GM21576 (cell line): ENCODE results near the gene DYNLT5.

Experiments
- ATAC-seq: cut with Tn5 transposase; IDR thresholded peaks from one replicate; pipeline ENCODE4 v1.9.1; 2021; ENCODE audit warnings: mild to moderate bottlenecking, moderate library complexity; ENCODE audit not compliant: unreplicated experiment

Gene DYNLT5

DNA sequence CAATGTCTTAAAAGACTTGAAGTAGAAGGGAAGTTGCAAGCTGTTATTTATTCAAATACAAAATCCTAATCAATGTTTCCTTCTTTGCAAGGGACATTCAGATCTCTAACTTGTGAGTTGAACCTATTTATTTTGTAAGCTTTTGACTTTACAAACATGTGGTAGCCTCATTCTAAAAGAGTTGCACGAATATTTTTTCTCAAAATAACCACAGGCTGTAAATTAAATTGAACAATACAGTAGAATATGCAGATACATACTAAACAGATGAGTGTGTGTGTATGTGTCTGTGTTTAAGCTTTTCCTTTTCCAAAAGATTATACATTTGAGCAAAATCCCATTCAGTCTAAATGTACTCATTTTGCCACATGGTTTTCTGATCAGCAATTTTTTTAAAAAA lies 4.8 kb upstream of the DYNLT5 start:
- no peak for ATAC-seq

DNA sequence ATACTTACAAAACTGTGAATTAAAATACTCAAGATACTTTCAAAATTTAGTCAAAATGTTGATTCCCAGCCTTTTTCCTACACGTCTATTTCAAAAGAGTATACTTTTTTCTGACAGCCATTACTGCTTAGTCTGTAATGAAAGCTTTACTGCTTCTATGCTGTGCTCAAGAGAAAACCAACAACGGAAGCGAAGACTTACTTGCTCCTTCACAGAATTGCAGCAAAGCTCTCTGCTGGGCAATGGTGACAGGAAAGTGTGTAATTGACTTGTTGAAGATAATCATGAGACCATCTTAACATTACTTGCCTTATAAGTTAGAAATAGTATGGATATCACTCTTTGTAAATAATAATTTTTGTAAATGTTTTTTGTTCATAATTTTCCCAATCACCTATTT lies 1.7 kb upstream of the DYNLT5 start:
- no peak for ATAC-seq

DNA sequence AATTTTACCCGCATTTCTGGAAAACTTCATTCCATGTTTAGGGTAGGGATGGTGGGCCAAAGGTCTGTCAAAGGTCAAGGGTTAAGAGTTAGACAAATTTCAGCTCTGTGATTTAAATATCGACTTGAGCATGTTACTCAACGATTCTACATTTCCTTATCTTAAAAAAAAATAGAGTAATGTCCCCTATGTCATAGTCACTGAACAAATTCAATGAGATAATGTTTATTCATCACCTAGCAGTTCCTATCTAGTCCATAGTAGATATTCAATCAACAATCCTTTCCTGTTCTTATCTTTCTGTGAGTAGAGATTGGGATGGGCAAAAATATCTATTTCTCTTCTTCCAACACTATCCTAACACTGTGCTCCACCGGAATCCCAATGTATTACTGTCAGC lies 1.1 kb upstream of the DYNLT5 start:
- ATAC-seq, result no peak

DNA sequence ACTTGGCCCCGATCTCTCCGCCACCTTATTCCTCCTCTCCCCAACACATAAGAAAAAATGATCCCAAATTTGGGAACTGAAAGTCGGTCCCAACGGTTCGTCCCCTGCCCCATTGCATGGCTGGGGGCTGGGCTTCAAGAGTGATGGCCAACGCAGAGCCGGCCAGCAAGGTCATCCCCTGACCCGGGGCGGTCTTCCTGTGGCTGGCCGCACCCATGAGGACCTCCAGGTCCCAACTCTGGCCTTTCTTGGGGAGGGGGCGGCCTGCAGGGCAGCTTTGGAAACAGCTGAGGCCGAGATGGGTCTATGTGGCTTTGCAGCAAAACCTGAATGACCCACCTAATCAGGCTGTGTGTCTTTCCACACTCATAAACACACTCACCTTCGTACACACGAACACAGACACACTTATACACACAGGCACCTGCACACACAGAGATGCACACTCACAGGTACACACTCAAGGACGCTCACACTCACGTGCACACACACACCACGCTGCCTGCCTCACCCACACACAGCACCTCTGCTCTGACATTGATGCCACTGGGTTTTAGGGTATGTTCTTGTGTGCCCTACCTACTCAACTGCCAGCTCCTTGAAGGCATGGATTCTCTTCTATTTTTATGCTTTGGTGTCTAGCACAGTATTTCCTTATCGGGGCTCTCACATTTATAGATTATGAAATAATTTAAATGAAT lies 562 bp downstream of the DYNLT5 start:
- no peak for ATAC-seq

GRCh38 chr1:66757722-66758240 lies 5.5 kb downstream of the DYNLT5 start:
- no peak for ATAC-seq

DNA sequence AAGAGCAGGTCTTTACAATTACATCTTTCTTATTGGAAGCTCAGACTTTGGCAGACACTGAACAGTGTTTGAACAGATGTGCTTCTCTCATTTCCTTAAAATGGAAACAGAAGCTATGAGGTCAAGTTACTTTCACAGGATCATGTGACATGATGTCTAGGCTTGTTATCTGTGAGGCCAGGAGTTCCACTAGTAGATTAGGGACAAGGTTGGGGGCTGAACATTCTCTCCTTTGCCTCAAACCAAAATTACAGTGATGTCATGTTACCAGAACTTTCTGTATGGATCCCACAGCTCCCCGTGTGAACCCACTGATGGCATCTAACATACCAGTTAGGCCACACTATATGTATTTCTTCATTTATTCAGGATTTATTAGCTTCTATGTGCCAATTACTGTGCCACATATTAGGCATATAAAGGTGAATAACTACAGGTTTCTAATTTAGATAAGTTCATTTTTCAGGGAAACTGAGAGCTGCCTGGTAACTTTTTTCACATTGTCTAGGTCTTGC lies 6.0 kb downstream of the DYNLT5 start:
- ATAC-seq, result peak; percentile 100

GRCh38 chr1:66760506-66760905 lies 8.2 kb downstream of the DYNLT5 start:
- ATAC-seq, result no peak

DNA sequence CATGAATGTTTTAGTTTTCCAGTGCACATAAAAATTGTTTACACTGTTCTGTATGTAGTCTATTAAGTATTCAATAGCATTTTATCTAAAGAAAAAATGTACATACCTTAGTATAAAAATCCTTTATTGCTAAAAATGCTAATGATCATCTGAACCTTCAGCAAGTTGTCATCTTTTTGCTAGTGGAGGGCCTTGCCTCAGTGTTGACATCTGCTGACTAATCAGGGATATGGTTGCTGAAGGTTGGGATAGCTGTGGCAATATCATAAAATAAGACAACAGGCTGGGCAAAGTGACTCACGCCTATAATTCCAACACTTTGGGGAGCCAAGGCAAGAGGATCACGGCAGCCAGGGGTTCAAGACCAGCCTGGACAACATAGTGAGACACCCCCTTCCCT lies 9.0 kb downstream of the DYNLT5 start:
- ATAC-seq, result no peak

DNA sequence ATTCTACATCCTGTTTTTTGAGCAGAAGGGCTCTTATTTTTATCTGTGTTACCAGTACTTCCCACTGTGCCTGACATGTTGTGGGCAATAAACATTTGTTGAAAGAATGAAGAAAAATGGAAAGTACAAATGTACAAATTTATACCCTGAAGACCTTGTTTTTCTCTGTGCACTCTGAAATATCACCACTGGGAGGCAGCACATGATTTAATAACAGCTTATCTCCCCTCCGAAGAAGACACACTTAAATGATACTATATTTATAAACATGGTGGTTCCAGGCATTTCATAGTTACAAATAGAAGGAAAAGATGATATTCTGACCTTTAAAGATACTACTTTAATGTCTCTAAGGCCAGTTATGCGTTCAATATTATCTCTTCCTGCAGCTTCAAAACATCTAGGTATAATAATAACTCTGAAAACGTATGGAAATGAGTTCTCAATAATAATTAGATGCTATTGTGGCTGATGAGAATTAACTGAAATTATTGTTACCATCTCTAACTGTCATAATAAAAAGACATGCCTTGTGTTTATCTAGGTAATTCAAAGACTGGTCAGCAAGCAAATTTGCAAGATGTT lies 12.8 kb downstream of the DYNLT5 start:
- ATAC-seq, result peak; percentile 73

DNA sequence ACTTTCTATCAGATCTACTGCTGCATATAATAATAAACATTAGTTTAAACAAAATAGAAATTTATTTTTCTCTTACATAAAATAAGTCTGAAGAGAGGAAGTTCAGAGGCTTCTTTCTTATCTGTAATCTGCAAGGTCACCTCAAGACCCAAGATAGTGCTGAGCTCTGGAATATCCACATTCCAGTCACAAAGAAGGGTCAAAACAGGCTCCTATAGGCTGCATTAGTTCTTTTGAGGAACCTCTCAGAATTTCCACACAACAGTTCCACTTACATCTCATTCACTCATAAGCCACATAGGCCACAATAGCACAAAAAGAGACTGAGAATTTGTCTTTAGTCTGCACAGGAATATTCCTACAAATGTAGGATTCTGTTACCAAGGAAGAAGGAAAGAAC lies 15.4 kb downstream of the DYNLT5 start:
- ATAC-seq, result no peak

DNA sequence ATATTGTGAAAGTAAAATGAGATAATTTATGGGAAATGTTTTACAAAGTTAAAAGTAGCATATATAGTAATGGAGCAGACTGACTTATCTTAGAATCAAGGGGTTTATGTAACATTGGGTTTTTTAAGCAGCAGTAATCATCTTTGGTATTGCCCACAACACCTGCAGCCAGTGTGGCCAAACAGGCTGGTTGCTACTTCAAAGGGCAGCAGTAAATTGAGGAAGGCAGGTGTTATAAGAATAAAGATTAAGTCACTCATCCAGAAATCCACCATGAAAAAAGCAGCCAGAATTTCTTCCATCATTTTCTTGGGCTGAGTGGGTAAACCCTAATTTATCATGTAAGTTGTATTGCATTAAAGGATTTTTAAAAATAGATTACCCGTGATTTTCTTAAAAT lies 16.7 kb downstream of the DYNLT5 start:
- ATAC-seq, result no peak

- ATAC-seq, result no peak
These were observed 17.4 kb downstream of the DYNLT5 start for GRCh38 chr1:66769512-66770229.

GRCh38 chr1:66770240-66770639 lies 18.0 kb downstream of the DYNLT5 start:
- no peak for ATAC-seq

- no peak for ATAC-seq
These were observed 18.4 kb downstream of the DYNLT5 start for GRCh38 chr1:66770694-66771093.

DNA sequence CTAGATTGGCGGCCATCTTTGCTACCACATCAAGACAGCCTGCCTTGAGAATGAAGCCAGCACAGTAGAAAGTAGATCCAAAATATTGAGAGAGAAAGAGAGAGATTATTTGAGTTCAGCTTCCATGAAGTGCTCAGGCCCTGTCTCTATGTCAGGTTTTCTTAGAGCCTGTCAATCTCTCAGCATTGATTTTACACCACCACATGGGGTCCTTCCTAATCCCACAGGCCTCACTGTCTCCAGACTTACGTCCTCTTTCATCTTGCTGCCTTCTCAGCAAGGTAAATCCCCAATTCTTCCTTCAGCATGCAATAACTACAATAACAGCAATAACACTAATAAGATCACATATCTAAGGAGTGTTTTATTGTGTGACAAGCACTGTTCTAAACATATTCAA lies 21.0 kb downstream of the DYNLT5 start:
- no peak for ATAC-seq

- ATAC-seq, result no peak
These were observed 22.2 kb downstream of the DYNLT5 start for GRCh38 chr1:66774438-66774837.

DNA sequence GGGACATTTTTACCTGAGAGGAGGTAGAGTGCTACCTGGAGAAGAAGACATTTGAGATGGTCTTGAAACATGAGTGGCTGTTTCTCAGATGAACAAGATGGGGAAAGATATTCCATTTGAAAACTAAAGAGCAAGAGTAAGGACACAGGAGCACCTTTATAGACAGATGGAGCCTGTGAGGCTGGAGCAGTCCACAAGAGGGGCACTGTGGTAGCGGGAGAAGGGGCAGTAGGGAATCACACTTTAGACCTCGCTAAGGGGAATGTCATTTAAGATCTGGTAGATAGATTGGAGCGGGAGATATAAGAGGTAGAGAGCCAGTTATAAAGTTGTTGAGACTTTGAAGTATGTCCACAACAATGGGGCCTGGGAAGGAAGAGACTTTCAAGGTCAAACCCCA lies 23.4 kb downstream of the DYNLT5 start:
- ATAC-seq, result no peak

GRCh38 chr1:66777831-66778230 lies 25.6 kb downstream of the DYNLT5 start:
- no peak for ATAC-seq

- no peak for ATAC-seq
These were observed 26.0 kb downstream of the DYNLT5 start for GRCh38 chr1:66778266-66778665.

DNA sequence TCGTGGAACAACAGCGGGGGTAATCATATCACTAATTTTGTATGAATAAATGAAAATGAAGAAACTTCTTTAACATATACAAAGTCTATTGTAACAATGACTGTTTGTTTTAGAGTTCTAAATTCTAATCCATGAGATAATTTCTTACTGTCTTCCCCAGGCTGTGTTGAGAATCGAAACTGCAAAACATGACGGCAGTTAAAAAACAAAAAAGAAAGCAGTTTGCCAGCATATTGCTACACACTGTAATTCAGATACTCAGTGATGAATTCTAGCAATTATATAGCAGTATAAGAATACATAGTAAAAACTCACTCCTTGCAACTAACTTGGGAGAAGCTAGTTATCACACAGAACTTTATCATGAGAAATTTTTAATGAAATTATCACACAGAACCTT lies 26.7 kb downstream of the DYNLT5 start:
- ATAC-seq, result no peak

DNA sequence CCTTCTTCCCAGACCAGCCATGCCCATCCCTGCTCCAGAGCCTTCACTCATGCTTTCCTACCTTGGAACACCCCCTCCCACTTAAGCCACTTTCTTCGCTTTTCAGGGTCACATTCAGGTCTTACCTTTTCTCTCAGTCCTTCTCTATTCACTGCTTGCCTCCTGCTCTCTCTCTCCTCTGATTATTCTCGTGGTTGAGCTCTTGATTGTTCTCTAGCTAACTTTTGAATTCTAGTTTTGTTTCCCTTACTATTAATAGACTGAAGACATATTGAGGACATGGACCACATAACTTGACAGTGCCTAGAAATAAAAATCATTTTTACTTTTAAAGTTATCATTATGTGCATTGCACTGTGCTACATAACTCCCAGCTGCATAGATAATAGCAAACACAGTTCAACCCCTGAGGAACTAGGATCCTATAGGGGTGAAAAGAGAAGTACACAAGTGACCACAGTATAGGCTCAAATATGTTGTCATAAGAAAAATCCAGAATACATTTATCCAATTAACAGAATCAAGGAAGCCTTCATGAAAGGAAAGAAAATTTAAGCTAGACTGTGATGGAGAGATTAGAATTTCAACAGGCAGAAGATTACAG lies 27.3 kb downstream of the DYNLT5 start:
- no peak for ATAC-seq
